ENCODE data around the gene WWOX.

WWOX gene

DNA sequence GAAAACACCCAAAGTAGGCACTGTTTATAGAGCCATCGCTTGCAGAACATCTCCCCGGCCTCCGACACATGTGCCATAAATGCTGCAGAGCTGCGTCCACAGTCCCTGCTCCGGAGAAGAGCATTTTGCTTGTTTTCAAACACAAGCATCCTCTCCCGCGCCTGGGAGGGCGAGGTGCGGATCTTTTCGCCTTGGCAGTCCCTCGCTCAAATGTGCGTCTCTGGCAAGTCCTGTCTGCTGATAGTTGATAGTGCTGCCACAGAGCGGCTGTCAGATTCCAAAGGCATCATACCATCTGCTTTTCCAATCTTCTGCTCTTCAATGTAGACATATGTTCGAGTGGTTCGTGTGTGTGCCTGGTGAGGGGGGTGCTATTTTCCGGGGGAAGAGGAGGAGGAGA lies 897.3 kb downstream of the WWOX start:
- Histone ChIP-seq H3K4me2 (ENCODE audit: low read length) (no peak overlapping the region), H4K5ac (ENCODE audit: low read length) (no peak overlapping the region), H3K79me1 (ENCODE audit: low read length) (no peaks in the 10 kb centered on the region), H3K79me2 (ENCODE audit: control insufficient read depth, insufficient read depth, low read length) (no peaks in the 10 kb centered on the region), H3K36me3 (ENCODE audit: control insufficient read depth, insufficient read depth, low read length) (no peaks in the 10 kb centered on the region), H3K27ac (ENCODE audit: low read depth, low read length) (no peak overlapping the region), H2BK15ac (replicated peaks; ENCODE audit: low read depth) (no peak overlapping the region), H2BK120ac (ENCODE audit: low read depth, low read length) (no peak overlapping the region), H4K8ac (ENCODE audit: low read depth, low read length) (no peak overlapping the region), H3K4me3 (ENCODE audit: low read length) (no peak overlapping the region), H3K56ac (ENCODE audit: low read length) (no peak overlapping the region), H2AK5ac (ENCODE audit: low read length) (no peak overlapping the region), H3K9ac (ENCODE audit: low read length) (no peak overlapping the region), H3K27me3 (ENCODE audit: insufficient read depth, low read length, poor library complexity) (no peaks in the 10 kb centered on the region), H3K4me1 (ENCODE audit: control insufficient read depth, low read depth, low read length) (peaks cover 5% of the 10 kb centered on the region), H3K23ac (ENCODE audit: low read length) (no peak overlapping the region), H3K4ac (ENCODE audit: low read depth, low read length) (no peak overlapping the region), H3K18ac (ENCODE audit: low read length) (no peak overlapping the region), H2BK5ac (ENCODE audit: low read length) (no peak overlapping the region)
- no peak for DNase-seq
- no CpG with 5 or more reads among the region's 16 CpGs for WGBS (ENCODE audit: extremely low coverage, insufficient coverage, low lambda C conversion rate)

DNA sequence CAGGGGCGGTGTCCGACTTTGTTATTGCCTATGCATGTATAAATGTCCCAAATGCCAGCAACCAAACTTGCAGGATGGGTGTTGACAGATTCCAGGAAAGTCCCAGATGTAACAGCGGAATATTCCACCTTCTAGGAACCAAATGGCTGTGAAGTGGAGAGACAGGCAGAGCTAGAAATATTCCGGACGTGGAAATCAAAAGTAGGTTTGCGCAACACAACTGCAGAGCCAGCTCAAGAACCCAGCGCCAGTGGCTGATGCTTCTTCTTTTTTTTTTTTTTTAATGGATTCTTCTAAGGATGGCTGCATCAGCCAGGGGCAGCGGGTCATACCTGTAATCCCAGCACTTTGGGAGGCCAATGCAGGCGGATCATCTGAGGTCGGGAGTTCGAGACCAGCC lies 899.4 kb downstream of the WWOX start:
- no peak overlapping the region for H3K56ac ChIP-seq (ENCODE audit: low read length)

GRCh38 chr16:79001156-79001967 lies 901.9 kb downstream of the WWOX start:
- Histone ChIP-seq H3K4me2 (ENCODE audit: low read length) (no peak overlapping the region), H4K8ac (ENCODE audit: low read depth, low read length) (no peak overlapping the region), H3K9ac (ENCODE audit: low read length) (no peak overlapping the region), H3K36me3 (ENCODE audit: control insufficient read depth, insufficient read depth, low read length) (no peaks in the 10 kb centered on the region), H2BK15ac (replicated peaks; ENCODE audit: low read depth) (no peak overlapping the region), H2BK120ac (ENCODE audit: low read depth, low read length) (no peak overlapping the region), H2AK5ac (ENCODE audit: low read length) (no peak overlapping the region), H3K79me1 (ENCODE audit: low read length) (no peaks in the 10 kb centered on the region), H3K56ac (ENCODE audit: low read length) (no peak overlapping the region), H3K4me1 (ENCODE audit: control insufficient read depth, low read depth, low read length) (no peaks in the 10 kb centered on the region), H3K18ac (ENCODE audit: low read length) (no peak overlapping the region), H3K27ac (ENCODE audit: low read depth, low read length) (no peak overlapping the region), H3K27me3 (ENCODE audit: insufficient read depth, low read length, poor library complexity) (no peaks in the 10 kb centered on the region), H3K23ac (ENCODE audit: low read length) (no peak overlapping the region), H2BK5ac (ENCODE audit: low read length) (no peak overlapping the region), H3K4me3 (ENCODE audit: low read length) (no peak overlapping the region), H3K79me2 (ENCODE audit: control insufficient read depth, insufficient read depth, low read length) (no peaks in the 10 kb centered on the region), H3K4ac (ENCODE audit: low read depth, low read length) (no peak overlapping the region), H4K5ac (ENCODE audit: low read length) (no peak overlapping the region)
- DNase-seq, result peak; percentile 30
- WGBS (ENCODE audit: extremely low coverage, insufficient coverage, low lambda C conversion rate), result no CpG with 5 or more reads among the region's 10 CpGs

More for the DNA sequence above, 899.4 kb downstream of the WWOX start:
- WGBS (ENCODE audit: extremely low coverage, insufficient coverage, low lambda C conversion rate), result no CpG with 5 or more reads among the region's 11 CpGs
- Histone ChIP-seq H3K4ac (ENCODE audit: low read depth, low read length) (no peak overlapping the region), H2BK120ac (ENCODE audit: low read depth, low read length) (no peak overlapping the region), H2BK15ac (replicated peaks; ENCODE audit: low read depth) (no peak overlapping the region), H3K9ac (ENCODE audit: low read length) (no peak overlapping the region), H3K4me3 (ENCODE audit: low read length) (no peak overlapping the region), H4K5ac (ENCODE audit: low read length) (no peak overlapping the region), H3K4me1 (ENCODE audit: control insufficient read depth, low read depth, low read length) (peaks cover 5% of the 10 kb centered on the region), H3K79me1 (ENCODE audit: low read length) (no peaks in the 10 kb centered on the region), H3K36me3 (ENCODE audit: control insufficient read depth, insufficient read depth, low read length) (no peaks in the 10 kb centered on the region), H3K23ac (ENCODE audit: low read length) (no peak overlapping the region), H3K27ac (ENCODE audit: low read depth, low read length) (no peak overlapping the region), H3K79me2 (ENCODE audit: control insufficient read depth, insufficient read depth, low read length) (no peaks in the 10 kb centered on the region), H3K4me2 (ENCODE audit: low read length) (no peak overlapping the region), H3K18ac (ENCODE audit: low read length) (no peak overlapping the region), H2BK5ac (ENCODE audit: low read length) (no peak overlapping the region), H2AK5ac (ENCODE audit: low read length) (no peak overlapping the region), H4K8ac (ENCODE audit: low read depth, low read length) (no peak overlapping the region), H3K27me3 (ENCODE audit: insufficient read depth, low read length, poor library complexity) (no peaks in the 10 kb centered on the region)
- no peak for DNase-seq

GRCh38 chr16:79003026-79003609 lies 903.7 kb downstream of the WWOX start:
- H3K4ac ChIP-seq (ENCODE audit: low read depth, low read length), result no peak overlapping the region

GRCh38 chr16:79004309-79004708 lies 904.9 kb downstream of the WWOX start:
- Histone ChIP-seq H2BK5ac (ENCODE audit: low read length) (no peak overlapping the region), H3K4me1 (ENCODE audit: control insufficient read depth, low read depth, low read length) (no peaks in the 10 kb centered on the region), H3K18ac (ENCODE audit: low read length) (no peak overlapping the region), H3K36me3 (ENCODE audit: control insufficient read depth, insufficient read depth, low read length) (no peaks in the 10 kb centered on the region), H3K27ac (ENCODE audit: low read depth, low read length) (no peak overlapping the region), H3K79me1 (ENCODE audit: low read length) (no peaks in the 10 kb centered on the region), H2AK5ac (ENCODE audit: low read length) (no peak overlapping the region), H3K23ac (ENCODE audit: low read length) (no peak overlapping the region), H3K27me3 (ENCODE audit: insufficient read depth, low read length, poor library complexity) (no peaks in the 10 kb centered on the region), H4K5ac (ENCODE audit: low read length) (no peak overlapping the region), H3K4me2 (ENCODE audit: low read length) (no peak overlapping the region), H3K4me3 (ENCODE audit: low read length) (no peak overlapping the region), H3K56ac (ENCODE audit: low read length) (no peak overlapping the region), H2BK15ac (replicated peaks; ENCODE audit: low read depth) (no peak overlapping the region), H2BK120ac (ENCODE audit: low read depth, low read length) (no peak overlapping the region), H3K4ac (ENCODE audit: low read depth, low read length) (no peak overlapping the region), H3K9ac (ENCODE audit: low read length) (no peak overlapping the region), H4K8ac (ENCODE audit: low read depth, low read length) (no peak overlapping the region), H3K79me2 (ENCODE audit: control insufficient read depth, insufficient read depth, low read length) (no peaks in the 10 kb centered on the region)
- no CpG with 5 or more reads among the region's 12 CpGs for WGBS (ENCODE audit: extremely low coverage, insufficient coverage, low lambda C conversion rate)
- no peak for DNase-seq

More at GRCh38 chr16:79003026-79003609, 903.7 kb downstream of the WWOX start:
- Histone ChIP-seq H2BK15ac (replicated peaks; ENCODE audit: low read depth) (no peak overlapping the region), H4K8ac (ENCODE audit: low read depth, low read length) (no peak overlapping the region), H3K18ac (ENCODE audit: low read length) (no peak overlapping the region), H3K27ac (ENCODE audit: low read depth, low read length) (no peak overlapping the region), H4K5ac (ENCODE audit: low read length) (no peak overlapping the region), H3K56ac (ENCODE audit: low read length) (no peak overlapping the region), H3K79me1 (ENCODE audit: low read length) (no peaks in the 10 kb centered on the region), H3K4me3 (ENCODE audit: low read length) (no peak overlapping the region), H3K23ac (ENCODE audit: low read length) (no peak overlapping the region), H3K36me3 (ENCODE audit: control insufficient read depth, insufficient read depth, low read length) (no peaks in the 10 kb centered on the region), H2BK5ac (ENCODE audit: low read length) (no peak overlapping the region), H3K9ac (ENCODE audit: low read length) (no peak overlapping the region), H3K27me3 (ENCODE audit: insufficient read depth, low read length, poor library complexity) (no peaks in the 10 kb centered on the region), H2BK120ac (ENCODE audit: low read depth, low read length) (no peak overlapping the region), H3K79me2 (ENCODE audit: control insufficient read depth, insufficient read depth, low read length) (no peaks in the 10 kb centered on the region), H3K4me2 (ENCODE audit: low read length) (no peak overlapping the region), H3K4me1 (ENCODE audit: control insufficient read depth, low read depth, low read length) (no peaks in the 10 kb centered on the region), H2AK5ac (ENCODE audit: low read length) (no peak overlapping the region)
- no peak for DNase-seq
- no CpG with 5 or more reads among the region's 7 CpGs for WGBS (ENCODE audit: extremely low coverage, insufficient coverage, low lambda C conversion rate)

Data from mesendoderm (in vitro differentiated cells).